GM19043 (cell line): ENCODE measurements around the gene C10orf95.
"Not testable (repeated sequence)": the region's sequence is repeated elsewhere in the genome, so short reads cannot be mapped to it uniquely, and the experiment has no call there.

Experiments used
- ATAC-seq: cut with Tn5 transposase; IDR thresholded peaks from one replicate; pipeline ENCODE4 v1.9.1; 2021; ENCODE audit warnings: low read depth; ENCODE audit not compliant: unreplicated experiment

Gene C10orf95, protein sequence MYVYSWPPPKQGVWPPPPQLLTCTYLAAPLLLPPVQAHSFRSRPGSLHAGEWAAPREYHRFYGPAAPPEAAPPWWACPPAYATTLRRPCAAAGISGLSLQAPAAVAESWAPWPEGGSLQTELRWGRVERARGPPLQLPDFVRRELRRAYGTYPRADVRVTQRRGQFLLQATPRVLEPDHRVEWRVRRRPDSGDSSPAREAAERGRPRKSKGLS

DNA sequence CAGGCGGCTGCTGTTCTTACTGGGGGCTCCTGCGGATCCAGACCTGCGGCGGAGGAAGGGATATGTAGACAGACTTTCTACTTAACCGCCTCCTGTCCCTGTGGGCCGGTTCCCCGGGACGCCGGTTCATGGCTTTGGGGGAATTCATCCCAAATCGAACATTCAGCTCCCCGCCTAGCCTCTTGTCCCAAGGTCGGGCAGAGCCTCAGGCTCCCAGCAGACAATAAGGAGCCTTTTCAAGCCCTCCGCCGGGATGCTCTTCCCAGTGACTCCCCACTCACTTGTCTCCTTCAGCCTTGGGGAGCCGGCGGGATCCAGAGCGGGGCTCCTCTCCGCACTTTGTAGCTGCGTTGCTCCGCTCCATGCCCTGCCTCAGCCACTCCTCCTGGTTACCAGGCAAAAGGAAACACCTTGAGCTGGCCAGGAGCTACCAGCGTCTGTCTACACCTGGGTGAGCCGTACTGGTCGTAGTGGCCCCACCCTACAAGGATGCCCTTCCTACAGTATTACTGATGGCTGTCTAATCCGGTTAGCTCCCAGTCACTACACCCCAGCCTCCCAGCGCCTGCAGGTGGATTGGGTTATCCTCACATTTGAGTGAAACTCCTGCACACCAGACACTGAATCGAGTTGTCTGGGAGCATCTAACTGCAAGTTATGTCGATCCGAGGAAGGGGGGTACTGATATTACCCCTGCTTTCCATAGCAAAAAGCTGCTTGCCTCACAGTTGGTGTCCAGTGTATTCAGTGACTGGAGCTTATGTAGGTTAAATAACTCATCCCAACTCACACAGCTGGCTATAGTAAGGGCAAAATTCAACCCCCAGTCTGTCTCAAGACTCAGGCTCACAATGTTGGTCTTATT is at the start of gene C10orf95:
TSS of gene C10orf95 (minus strand) at position 439 of the 865 bp plus-strand sequence. CDS start 450 bp downstream, outside the sequence.
- no peak for ATAC-seq

DNA sequence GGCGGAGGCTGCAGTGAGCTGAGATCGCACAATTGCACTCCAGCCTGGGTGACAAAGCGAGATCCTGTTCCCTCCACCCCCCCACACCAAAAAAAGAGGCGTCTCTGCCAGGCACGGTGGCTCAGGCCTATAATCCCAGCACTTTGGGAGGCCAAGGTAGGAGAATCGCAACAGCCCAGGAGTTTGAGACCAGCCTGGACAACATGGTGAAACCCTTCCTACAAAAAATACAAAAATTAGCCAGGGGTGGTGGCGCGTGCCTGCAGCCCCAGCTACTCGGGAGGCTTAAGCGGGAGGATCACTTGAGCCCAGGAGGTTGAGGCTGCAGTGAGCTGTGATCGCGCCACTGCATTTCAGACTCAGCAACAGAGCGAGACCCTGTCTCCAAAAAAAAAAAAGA is 49.3 kb upstream of the C10orf95 start:
- not testable (repeated sequence) for ATAC-seq

DNA sequence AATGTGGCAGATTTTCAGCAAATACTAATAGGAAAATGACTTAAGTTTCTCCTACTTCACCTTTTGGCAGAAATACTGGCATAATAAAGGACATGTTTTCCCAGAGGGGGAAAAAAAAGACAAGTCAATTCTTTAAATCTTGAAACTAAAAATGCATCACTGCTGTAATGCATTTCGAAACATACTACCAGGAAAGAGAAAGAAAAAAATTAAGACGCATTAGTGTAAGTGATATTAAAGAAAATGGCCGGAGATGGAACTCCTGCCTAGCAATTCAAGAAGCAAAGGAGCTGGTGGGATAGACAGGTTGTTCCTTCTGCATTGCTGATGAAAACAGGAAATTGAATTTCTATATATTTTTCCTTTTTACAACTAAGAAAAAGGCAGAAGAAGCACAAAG is 48.0 kb upstream of the C10orf95 start:
- ATAC-seq, result no peak

GRCh38 chr10:102497545-102497944 is 46.2 kb upstream of the C10orf95 start:
- ATAC-seq, result no peak

GRCh38 chr10:102493771-102494170 is 42.4 kb upstream of the C10orf95 start:
- no peak for ATAC-seq

DNA sequence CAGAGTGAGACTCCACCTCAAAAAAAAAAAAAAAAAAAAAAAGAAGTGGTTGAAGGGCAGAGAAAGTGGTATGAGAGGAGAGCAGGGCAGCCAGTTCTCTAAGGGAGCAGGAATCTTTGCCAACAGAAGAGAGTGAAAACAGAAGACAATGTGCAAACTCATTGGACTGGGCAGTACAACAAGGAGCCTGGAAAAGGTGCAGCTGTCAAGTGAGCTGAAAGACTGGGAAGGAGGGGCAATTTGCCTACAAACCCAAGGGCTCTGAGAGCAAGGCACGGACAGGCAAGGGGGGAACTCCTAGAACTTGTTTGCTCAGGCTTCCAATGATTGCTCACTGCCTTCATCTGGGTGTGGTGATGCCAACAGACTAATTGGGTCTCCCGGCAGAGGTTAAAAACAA is 41.6 kb upstream of the C10orf95 start:
- no peak for ATAC-seq

DNA sequence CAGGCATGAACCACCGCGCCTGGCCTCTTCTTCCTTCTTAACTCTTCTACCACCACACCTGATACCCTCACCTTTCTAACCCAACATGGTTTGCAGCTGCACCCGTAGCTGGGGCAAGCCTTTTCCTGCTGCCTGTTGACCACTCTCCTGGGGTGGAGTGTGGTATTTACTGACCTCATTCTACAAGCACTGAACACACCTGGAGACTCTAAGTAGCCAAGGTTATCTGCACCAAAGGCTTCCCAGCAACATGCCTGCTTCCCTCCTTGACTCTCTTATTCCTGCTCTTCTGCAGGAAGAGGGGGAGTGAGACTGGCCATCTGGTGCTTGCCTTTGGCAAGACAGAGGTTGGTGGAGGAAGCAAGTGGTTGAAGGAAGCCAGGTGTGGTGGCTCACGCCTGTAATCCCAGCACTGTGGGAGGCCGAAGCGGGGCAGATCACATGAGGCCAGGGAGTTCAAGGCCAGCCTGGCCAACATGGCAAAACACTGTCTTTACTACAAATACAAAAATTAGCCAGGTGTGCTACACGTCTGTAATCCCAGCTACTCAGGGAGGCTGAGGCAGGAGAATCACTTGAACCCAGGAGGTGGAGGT is 41.1 kb upstream of the C10orf95 start:
- no peak for ATAC-seq

DNA sequence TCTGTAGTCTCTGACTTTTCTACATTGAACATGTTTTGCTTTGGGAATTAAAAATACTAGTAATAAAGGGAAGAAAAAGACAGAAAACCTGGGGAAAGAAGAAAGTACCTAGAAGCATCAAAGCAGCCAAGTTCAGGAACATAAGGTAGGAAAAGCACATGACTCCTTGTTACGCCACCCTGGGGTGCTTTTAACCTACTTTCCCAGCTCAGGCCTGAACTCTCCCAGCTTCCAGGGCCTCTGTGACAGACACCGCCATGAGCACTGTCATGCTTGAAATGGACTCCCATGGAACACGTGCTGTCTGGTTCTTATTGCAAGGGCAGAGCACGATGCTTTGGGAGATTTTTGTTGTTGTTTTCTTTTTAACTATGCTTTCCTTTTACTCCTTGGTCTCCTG is 39.8 kb upstream of the C10orf95 start:
- ATAC-seq, result no peak

GRCh38 chr10:102485093-102485784 is 33.9 kb upstream of the C10orf95 start:
- no peak for ATAC-seq

- ATAC-seq, result no peak
Observed at GRCh38 chr10:102484021-102484420, 32.7 kb upstream of the C10orf95 start.

- no peak for ATAC-seq
Observed at GRCh38 chr10:102480396-102480795, 29.1 kb upstream of the C10orf95 start.

DNA sequence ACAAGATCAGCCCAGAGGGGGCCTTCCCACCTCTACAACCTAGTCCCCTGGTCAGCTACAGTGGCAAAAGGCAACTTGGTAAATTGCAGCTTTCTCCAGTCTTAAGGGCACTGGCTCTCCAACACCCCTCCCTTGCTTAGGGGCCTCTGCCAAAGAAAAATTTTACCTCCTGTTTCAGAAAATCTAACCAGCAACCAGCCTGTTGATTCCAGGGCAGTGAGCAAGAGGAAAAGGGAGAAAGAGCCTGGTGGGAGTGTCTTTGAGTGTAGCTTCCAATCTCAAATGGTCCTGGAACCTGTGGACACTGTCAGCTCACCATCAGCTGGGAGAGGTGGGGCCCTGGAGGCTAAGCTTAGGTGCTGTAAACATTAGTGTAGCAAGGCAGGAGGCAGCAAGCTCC is 28.3 kb upstream of the C10orf95 start:
- no peak for ATAC-seq

- ATAC-seq, result no peak
Observed at GRCh38 chr10:102476466-102477141, 25.3 kb upstream of the C10orf95 start.

- ATAC-seq, result no peak
Observed at GRCh38 chr10:102475451-102476040, 24.2 kb upstream of the C10orf95 start.

DNA sequence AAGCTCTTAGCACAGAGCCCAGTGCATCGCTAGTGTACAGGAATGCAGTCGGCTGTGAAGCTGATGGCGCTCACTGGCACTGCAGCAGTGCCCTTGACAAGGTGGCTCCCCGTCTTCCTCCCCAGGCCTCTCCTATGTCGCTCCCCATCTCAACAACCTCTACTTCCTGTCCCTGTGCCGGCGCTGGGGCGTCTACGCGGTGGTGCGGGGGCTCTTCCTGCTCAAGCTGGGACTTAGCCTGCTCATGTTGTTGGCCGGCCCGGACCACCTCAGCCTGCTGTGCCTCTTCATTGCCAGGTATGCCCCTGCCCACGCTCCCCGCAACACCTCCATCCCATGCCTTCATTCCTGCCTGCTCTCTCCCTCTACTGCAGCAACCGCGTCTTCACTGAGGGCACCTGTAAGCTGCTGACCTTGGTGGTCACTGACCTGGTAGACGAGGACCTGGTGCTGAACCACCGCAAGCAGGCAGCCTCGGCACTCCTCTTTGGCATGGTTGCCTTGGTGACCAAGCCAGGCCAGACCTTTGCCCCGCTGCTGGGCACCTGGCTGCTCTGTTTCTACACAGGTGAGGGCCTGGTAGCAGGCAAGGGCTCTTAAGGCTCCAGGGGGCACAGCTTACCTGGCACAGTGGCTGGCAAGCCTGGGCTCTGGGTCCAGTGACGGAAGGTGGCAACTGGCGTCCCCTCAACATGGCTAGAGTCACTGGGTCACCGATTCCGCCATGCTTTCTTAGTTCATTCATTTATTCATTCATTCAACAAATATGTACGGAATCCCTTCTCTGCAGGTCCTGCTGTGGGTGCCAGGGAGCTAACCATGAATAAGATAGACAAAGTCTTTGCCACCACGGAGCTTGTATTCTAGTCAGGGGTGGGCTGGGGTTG is 22.3 kb upstream of the C10orf95 start:
- no peak for ATAC-seq

DNA sequence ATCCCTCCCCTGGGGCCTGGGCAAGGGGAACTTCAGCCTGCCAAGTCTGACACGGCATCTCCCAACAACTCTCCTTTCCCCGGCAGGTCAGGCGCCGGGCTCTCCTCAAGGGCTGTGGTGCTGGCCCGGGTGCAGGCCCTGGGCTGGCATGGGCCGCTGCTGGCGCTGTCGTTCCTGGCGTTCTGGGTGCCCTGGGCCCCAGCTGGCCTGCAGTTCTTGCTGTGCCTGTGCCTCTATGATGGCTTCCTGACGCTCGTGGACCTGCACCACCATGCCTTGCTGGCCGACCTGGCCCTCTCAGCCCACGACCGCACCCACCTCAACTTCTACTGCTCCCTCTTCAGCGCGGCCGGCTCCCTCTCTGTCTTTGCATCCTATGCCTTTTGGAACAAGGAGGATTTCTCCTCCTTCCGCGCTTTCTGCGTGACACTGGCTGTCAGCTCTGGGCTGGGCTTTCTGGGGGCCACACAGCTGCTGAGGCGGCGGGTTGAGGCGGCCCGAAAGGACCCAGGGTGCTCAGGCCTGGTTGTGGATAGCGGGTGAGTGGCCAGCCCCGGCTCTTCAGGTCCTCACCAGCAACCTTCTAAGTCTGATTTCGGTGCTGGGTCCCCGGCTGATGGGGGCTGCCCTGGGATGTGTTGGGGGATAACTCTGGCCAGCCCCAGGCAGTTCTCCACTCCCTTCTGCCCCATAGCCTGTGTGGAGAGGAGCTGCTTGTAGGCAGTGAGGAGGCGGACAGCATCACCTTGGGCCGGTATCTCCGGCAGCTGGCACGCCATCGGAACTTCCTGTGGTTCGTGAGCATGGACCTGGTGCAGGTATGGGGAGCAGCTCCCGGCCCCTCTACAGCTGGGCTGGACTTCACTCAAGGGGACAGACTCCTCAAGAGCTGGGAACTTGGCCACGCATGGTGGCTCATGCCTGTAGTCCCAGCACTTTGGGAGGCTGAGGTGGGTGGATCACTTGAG is 19.5 kb upstream of the C10orf95 start:
- no peak for ATAC-seq

GRCh38 chr10:102468683-102469082 is 17.3 kb upstream of the C10orf95 start:
- ATAC-seq, result no peak

DNA sequence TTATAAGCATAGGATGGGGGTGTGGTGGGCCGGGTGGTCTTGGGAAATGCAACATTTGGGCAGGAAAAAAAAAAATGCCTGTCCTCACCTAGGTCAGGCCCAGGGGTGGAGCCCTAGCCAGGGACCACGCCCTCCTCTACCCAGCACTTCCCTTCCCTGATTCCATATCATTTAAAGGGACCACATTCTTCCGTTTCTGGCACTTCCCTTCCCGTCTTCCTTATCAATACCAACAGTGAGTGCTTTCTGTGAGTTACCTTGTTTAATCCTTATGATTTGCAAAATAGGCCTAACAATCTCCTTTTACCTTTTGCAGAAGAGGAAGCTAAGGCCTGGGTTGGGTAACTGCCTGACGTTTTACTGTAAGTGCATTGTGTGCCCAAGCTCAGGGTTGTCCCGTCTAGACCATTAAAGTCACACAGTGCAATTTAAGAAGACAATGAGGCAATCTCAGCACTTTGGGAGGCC is 16.7 kb upstream of the C10orf95 start:
- no peak for ATAC-seq
